B cell (primary cell): ENCODE measurements around the gene PLD1.

ENCODE experiments used
- EZH2 ChIP-seq: IDR thresholded peaks from 2 replicates; pipeline ENCODE4 v1.6.1; 2012; ENCODE audit warnings: borderline replicate concordance, low read depth, mild to moderate bottlenecking, moderate library complexity, low read length; ENCODE audit not compliant: insufficient read depth, poor library complexity, severe bottlenecking
- TF ChIP-seq, protein P1 (sequence below): fragments of 200-600 bp; IDR thresholded peaks from one replicate; pipeline ENCODE4 v1.8.0; 2022; ENCODE audit warnings: antibody characterized with exemption, mild to moderate bottlenecking

DNA sequence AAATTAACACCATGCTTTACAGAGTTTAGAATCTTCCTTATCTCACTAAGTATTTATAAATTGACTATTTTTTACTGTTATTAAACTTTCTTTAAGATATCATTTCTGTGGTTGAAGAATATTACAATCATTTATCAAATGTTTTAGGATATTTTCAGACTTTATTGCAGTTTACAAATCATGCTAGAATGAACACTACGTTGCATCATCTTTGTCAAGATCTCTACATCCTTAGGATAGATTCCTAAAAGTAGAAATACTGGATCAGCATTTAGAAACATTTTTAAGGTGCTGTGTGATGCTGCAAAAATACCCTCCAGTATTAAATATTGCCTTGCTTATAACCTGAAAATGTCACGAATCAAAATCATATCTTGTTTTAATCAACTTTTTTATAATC is 2.5 kb upstream of the PLD1 start:
- TF ChIP-seq, protein P1, sequence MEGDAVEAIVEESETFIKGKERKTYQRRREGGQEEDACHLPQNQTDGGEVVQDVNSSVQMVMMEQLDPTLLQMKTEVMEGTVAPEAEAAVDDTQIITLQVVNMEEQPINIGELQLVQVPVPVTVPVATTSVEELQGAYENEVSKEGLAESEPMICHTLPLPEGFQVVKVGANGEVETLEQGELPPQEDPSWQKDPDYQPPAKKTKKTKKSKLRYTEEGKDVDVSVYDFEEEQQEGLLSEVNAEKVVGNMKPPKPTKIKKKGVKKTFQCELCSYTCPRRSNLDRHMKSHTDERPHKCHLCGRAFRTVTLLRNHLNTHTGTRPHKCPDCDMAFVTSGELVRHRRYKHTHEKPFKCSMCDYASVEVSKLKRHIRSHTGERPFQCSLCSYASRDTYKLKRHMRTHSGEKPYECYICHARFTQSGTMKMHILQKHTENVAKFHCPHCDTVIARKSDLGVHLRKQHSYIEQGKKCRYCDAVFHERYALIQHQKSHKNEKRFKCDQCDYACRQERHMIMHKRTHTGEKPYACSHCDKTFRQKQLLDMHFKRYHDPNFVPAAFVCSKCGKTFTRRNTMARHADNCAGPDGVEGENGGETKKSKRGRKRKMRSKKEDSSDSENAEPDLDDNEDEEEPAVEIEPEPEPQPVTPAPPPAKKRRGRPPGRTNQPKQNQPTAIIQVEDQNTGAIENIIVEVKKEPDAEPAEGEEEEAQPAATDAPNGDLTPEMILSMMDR, result no peak
- TF ChIP-seq EZH2, result no peak
